ENCODE measurements around the gene PKN1. TPM values are rescaled to one million over a fixed set of nuclear protein-coding genes. Genes with fewer than 3 reads are reported as not detected.
A peak's percentile ranks its signal among the peaks of the same experiment; 100 is the strongest.

The PKN1 gene
- total RNA-seq, 2 experiments from 2014 or later, result 171 TPM

DNA sequence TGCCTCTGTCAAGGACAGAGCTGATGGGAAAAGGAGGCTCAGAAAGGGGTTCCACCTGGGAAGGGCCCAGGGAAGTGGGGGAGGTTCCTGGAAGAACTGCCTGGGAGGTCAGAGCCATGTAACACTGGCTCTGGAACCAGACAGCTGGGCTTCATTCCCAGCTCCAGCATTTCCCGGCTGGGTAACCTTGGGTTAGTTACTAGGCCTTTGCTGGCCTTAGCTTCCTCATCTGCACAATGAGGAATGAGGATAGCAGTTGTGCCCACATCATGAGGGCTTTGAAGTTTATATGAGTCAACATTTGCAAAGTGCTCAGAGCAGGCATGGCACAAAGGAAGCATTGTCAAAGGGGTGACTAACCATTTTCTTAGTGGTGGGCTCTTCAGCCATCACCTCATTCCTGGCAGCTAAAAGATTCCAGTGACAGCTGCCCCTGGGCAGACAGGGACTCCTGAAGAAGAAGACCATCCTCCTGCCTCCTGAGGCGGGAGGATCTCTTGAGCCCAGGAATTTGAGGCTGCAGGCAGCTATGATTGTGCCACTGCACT is 86.8 kb downstream of the PKN1 start:
- no peak for TF ChIP-seq CTCF (IDR thresholded peaks at IDR 0.05)
- DNase-seq, result peak in 2 of 14 experiments; percentile 51

GRCh38 chr19:14520543-14520942 is 87.4 kb downstream of the PKN1 start:
- H3K4me3 Mint-ChIP-seq, result peak overlapping the region; percentile 100
- intact Hi-C loops (cut with DNase I, micrococcal nuclease), result loop anchor here in 1 of 2 experiments (5.0 kb wide), 1 partner anchor 673 kb away; no protein-coding TSS in a partner anchor
- H3K4me1 ChIP-seq (ENCODE audit: insufficient read depth, low read length), result peaks cover 86% of the 10 kb centered on the region
- TF ChIP-seq CTCF (IDR thresholded peaks at IDR 0.05), result no peak
- H3K36me3 Mint-ChIP-seq (ENCODE audit: low read depth), result peaks cover 36% of the 10 kb centered on the region
- H3K27me3 ChIP-seq (ENCODE audit: control insufficient read depth in 1 of 2, insufficient read depth in 2 of 2, low read length in 2 of 2), result no peaks in the 10 kb centered on the region
- no peak for DNase-seq
- peaks cover 14% of the 10 kb centered on the region for H3K36me3 ChIP-seq (ENCODE audit: insufficient read depth, low read length)
- H3K27me3 Mint-ChIP-seq, result no peaks in the 10 kb centered on the region
- peaks cover 75% of the 10 kb centered on the region for H3K4me1 Mint-ChIP-seq (ENCODE audit: low read depth)
- CTCF ChIA-PET, result interaction anchor here (0.6 to 1.4 kb wide), 3 partner anchors 31 to 497 kb away, joined by 3 to 4 read pairs (median 3); no protein-coding TSS in a partner anchor
- H3K9me3 ChIP-seq (ENCODE audit: control insufficient read depth in 1 of 2, insufficient read depth in 1 of 2, low read length in 2 of 2), result no peaks in the 10 kb centered on the region
- no peak overlapping the region for H3K4me3 ChIP-seq (ENCODE audit: low read length)
- POLR2A ChIA-PET, result interaction anchor here (1.2 to 9.8 kb wide), 6 partner anchors 12 to 1727 kb away, joined by 3 to 430 read pairs (median 10); partner anchors contain the start of genes GIPC1 and NDUFB7
- peak overlapping the region; percentile 100 for H3K27ac Mint-ChIP-seq
- peak overlapping the region; percentile 39 to 96 for H3K27ac ChIP-seq (ENCODE audit: low read depth in 1 of 2, low read length in 2 of 2)
- no peaks in the 10 kb centered on the region for H3K9me3 Mint-ChIP-seq
- ATAC-seq (ENCODE audit: poor library complexity), result no peak

More for the DNA sequence above, 86.8 kb downstream of the PKN1 start:
- H3K4me1 ChIP-seq (ENCODE audit: insufficient read depth, low read length), result peaks cover 88% of the 10 kb centered on the region
- Mint-ChIP-seq H3K27ac (peak overlapping the region; percentile 100), H3K27me3 (no peaks in the 10 kb centered on the region), H3K4me1 (ENCODE audit: low read depth) (peaks cover 77% of the 10 kb centered on the region), H3K36me3 (ENCODE audit: low read depth) (peaks cover 42% of the 10 kb centered on the region), H3K9me3 (no peaks in the 10 kb centered on the region), H3K4me3 (peak overlapping the region; percentile 100)
- H3K36me3 ChIP-seq (ENCODE audit: insufficient read depth, low read length), result peaks cover 20% of the 10 kb centered on the region
- intact Hi-C loops (cut with DNase I, micrococcal nuclease), result loop anchor here in 1 of 2 experiments (5.0 kb wide), 1 partner anchor 673 kb away; no protein-coding TSS in a partner anchor
- H3K27ac ChIP-seq (ENCODE audit: low read depth in 1 of 2, low read length in 2 of 2), result peak overlapping the region; percentile 39 to 89
- H3K9me3 ChIP-seq (ENCODE audit: control insufficient read depth in 1 of 2, insufficient read depth in 1 of 2, low read length in 2 of 2), result no peaks in the 10 kb centered on the region
- ChIA-PET CTCF (interaction anchor here (0.6 to 1.4 kb wide), 5 partner anchors 9 to 496 kb away, joined by 3 to 5 read pairs (median 3); partner anchors contain the start of gene TECR), POLR2A (interaction anchor here (1.2 to 9.8 kb wide), 5 partner anchors 12 to 1727 kb away, joined by 3 to 430 read pairs (median 4); partner anchors contain the start of gene NDUFB7)
- H3K27me3 ChIP-seq (ENCODE audit: control insufficient read depth in 1 of 2, insufficient read depth in 2 of 2, low read length in 2 of 2), result no peaks in the 10 kb centered on the region
- no peak for ATAC-seq (ENCODE audit: poor library complexity)
- H3K4me3 ChIP-seq (ENCODE audit: low read length), result no peak overlapping the region

Other genes starting within 250 kb of the PKN1 start
- gene ADGRL1, start 227.1 kb upstream of the PKN1 start, total RNA-seq, result 10 to 100 TPM; 22.2 to 23.9 TPM
- gene ADGRE5, start 51.9 kb upstream of the PKN1 start, total RNA-seq, result 100 to 1,000 TPM; 745 to 751 TPM
- gene DDX39A, start 14.0 kb upstream of the PKN1 start, total RNA-seq, result 100 to 1,000 TPM; 296 to 299 TPM
- not detected for gene PTGER1, start 42.0 kb downstream of the PKN1 start, total RNA-seq
- gene GIPC1, start 62.8 kb downstream of the PKN1 start, total RNA-seq, result 10 to 100 TPM; 17.8 to 21.0 TPM
- gene DNAJB1, start 85.1 kb downstream of the PKN1 start, total RNA-seq, result 100 to 1,000 TPM; 666 to 672 TPM
- gene TECR, start 96.3 kb downstream of the PKN1 start, total RNA-seq, result 100 to 1,000 TPM; 217 to 232 TPM
- gene NDUFB7, start 138.8 kb downstream of the PKN1 start, total RNA-seq, result 10 to 100 TPM; 31.7 to 39.1 TPM
- not detected for gene CLEC17A, start 149.8 kb downstream of the PKN1 start, total RNA-seq
- not detected for gene ADGRE3, start 241.5 kb downstream of the PKN1 start, total RNA-seq